ENCODE data around the gene BICDL2. TPM values are rescaled to one million over a fixed set of nuclear protein-coding genes. Genes with fewer than 3 reads are reported as not detected.

Gene BICDL2
- total and polyA plus RNA-seq, 2 donors (not counting 3 experiments of a cell fraction or from before 2014, with no cell fraction given) = not detected

DNA sequence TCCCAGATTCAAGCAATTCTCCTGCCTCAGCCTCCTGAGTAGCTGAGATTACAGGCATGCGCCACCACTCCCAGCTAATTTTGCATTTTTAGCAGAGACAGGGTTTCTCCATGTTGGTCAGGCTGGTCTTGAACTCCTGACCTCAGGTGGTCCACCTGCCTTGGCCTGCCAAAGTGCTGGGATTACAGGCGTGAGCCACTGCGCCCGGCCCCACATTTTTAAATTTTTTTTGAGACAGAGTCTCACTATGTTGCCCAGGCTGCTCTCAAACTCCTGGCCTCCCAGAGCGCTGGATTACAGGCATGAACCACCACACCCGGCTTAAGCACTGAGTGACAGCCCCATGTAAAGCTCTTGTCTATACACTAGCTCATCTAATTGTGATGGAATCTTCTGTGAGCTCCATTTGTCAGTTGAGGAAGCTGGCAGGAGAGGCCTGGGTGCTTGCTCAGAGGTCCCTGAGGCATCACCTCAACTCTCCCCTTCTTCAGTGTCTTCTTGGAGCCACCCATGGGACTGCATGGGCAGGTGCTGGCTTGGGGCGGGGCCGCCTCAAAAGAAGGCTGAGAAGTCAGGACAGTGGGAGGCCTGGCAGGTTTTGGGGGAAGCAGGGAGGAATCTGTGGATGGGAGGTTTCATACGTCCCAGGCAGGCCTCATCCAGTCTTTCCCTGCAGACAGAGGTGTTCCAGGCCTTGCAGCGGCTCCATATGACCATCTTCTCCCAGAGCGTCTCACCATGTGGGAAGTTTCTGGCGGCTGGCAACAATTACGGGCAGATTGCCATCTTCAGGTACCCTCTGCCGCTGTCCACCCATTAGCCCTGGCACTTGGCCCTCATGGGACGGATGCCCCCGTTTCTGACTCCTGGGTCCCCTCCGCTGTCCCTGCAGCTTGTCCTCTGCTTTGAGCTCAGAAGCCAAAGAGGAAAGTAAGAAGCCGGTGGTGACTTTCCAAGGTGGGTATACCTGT, 11.4 kb downstream of the BICDL2 start:
- intact Hi-C loops (cut with micrococcal nuclease) (no loop called here), dilution Hi-C loops (cut with MboI; ENCODE audit: extremely low pct_ligation_motif_present, low sequenced_read_pairs) (no loop called here)
- POLR2A ChIA-PET = interaction anchor here (0.7 kb wide), 1 partner anchor 273 kb away, joined by 4 read pairs; no protein-coding TSS in a partner anchor
- Histone ChIP-seq H2AFZ (ENCODE audit: low read depth, low read length) (no peak overlapping the region), H3K27ac (ENCODE audit: insufficient read depth, low read depth, low read length) (no peak overlapping the region), H3K9ac (replicated peaks; ENCODE audit: extremely low read depth, insufficient read depth, low read length) (no peak overlapping the region), H4K20me1 (replicated peaks; ENCODE audit: control insufficient read depth, extremely low read depth, insufficient read depth, low read length) (no peaks in the 10 kb centered on the region), H3K4me3 (replicated peaks in 1 of 3; ENCODE audit: insufficient read depth in 1 of 3, low read depth in 1 of 3, low read length in 3 of 3) (no peak overlapping the region), H3K27me3 (ENCODE audit: control insufficient read depth in 2 of 2, insufficient read depth in 2 of 2, low read length in 2 of 2) (peaks cover 15 to 16% of the 10 kb centered on the region in 2 experiments), H3K4me1 (ENCODE audit: control insufficient read depth, extremely low read depth, insufficient read depth, low read length) (peaks cover 18% of the 10 kb centered on the region), H3K4me2 (ENCODE audit: insufficient read depth, low read length) (no peak overlapping the region), H3K79me2 (ENCODE audit: control insufficient read depth, insufficient read depth, low read length) (peaks cover 2% of the 10 kb centered on the region), H3K36me3 (ENCODE audit: control insufficient read depth in 2 of 2, extremely low read depth in 1 of 2, insufficient read depth in 2 of 2, low read length in 2 of 2) (peaks cover 0 to 9% of the 10 kb centered on the region in 2 experiments), H3K9me3 (replicated peaks; ENCODE audit: control insufficient read depth, insufficient read depth, low read length) (no peaks in the 10 kb centered on the region), H3K9me1 (replicated peaks; ENCODE audit: control insufficient read depth, extremely low read depth, insufficient read depth, low read length) (no peaks in the 10 kb centered on the region)
- FAIRE-seq (no peak), DNase-seq (ENCODE audit: low read depth, low spot score) (no peak)
- CTCF ChIA-PET = interaction anchor here (0.7 to 2.2 kb wide), 4 partner anchors 8 to 109 kb away, joined by 3 to 9 read pairs (median 4); no protein-coding TSS in a partner anchor
- TF ChIP-seq FOS (IDR thresholded peaks at IDR 0.05; ENCODE audit: borderline replicate concordance, insufficient read depth, low read length) (no peak), POLR2A (IDR thresholded peaks at IDR 0.05; ENCODE audit: low read depth, low read length) (no peak), EZH2 (IDR thresholded peaks at IDR 0.05; ENCODE audit: borderline replicate concordance, low read depth, low read length, severe bottlenecking) (no peak), MYC (IDR thresholded peaks at IDR 0.05; ENCODE audit: low read depth, low read length) (no peak), GATA2 (IDR thresholded peaks at IDR 0.05; ENCODE audit: insufficient read depth, insufficient read length, low read depth, low read length) (no peak), JUN (IDR thresholded peaks at IDR 0.05; ENCODE audit: borderline replicate concordance, insufficient read depth, insufficient read length, low read depth) (no peak), POLR2AphosphoS5 (IDR thresholded peaks at IDR 0.05; ENCODE audit: insufficient read depth, low read depth, low read length) (no peak)
- TF ChIP-seq, protein P1, sequence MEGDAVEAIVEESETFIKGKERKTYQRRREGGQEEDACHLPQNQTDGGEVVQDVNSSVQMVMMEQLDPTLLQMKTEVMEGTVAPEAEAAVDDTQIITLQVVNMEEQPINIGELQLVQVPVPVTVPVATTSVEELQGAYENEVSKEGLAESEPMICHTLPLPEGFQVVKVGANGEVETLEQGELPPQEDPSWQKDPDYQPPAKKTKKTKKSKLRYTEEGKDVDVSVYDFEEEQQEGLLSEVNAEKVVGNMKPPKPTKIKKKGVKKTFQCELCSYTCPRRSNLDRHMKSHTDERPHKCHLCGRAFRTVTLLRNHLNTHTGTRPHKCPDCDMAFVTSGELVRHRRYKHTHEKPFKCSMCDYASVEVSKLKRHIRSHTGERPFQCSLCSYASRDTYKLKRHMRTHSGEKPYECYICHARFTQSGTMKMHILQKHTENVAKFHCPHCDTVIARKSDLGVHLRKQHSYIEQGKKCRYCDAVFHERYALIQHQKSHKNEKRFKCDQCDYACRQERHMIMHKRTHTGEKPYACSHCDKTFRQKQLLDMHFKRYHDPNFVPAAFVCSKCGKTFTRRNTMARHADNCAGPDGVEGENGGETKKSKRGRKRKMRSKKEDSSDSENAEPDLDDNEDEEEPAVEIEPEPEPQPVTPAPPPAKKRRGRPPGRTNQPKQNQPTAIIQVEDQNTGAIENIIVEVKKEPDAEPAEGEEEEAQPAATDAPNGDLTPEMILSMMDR (IDR thresholded peaks at IDR 0.05; ENCODE audit: extremely low read depth in 1 of 2, insufficient read depth in 1 of 2, low read depth in 1 of 2, low read length in 2 of 2) = no peak
- TF ChIP-seq, protein P2, sequence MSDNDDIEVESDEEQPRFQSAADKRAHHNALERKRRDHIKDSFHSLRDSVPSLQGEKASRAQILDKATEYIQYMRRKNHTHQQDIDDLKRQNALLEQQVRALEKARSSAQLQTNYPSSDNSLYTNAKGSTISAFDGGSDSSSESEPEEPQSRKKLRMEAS (IDR thresholded peaks at IDR 0.05; ENCODE audit: insufficient read depth, insufficient read length) = no peak
- no TSS peak for BruUV-seq (replicated peaks)
